ENCODE measurements around the gene C12orf50. TPM values are rescaled to one million over a fixed set of nuclear protein-coding genes. Genes with fewer than 3 reads are reported as not detected.

Gene C12orf50
- total RNA-seq, 2 donors from 2014 or later: 0.29 TPM; not detected in 1

DNA sequence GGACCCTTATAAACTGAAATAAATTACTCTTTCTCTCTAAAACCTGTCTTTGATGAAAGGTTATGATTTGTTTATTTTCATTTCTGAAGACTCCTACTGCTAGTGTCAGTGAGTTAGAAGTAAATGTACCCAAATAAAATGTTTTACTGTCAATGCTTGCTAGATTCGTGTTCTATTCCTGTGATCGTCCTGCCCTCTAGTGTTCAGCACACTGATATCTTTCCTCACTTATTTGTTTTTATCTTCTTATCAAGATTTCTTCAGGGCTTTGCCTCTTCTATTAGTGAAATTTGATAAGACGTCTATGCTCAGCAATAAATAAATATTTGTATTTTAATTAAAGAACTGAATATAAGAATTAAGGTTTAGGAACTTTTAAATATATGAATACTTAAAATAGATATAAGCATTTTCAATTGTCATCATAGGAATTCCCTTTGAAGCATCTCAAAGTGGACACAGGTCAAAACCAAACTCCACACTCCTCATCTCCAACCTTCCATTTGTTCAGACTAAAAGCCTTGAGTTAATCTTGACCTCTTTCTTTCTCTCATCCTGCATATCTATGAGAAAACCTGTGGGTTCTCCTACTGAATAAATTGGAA is 75.8 kb downstream of the C12orf50 start:
- H3K4me3 Mint-ChIP-seq: no peak overlapping the region

DNA sequence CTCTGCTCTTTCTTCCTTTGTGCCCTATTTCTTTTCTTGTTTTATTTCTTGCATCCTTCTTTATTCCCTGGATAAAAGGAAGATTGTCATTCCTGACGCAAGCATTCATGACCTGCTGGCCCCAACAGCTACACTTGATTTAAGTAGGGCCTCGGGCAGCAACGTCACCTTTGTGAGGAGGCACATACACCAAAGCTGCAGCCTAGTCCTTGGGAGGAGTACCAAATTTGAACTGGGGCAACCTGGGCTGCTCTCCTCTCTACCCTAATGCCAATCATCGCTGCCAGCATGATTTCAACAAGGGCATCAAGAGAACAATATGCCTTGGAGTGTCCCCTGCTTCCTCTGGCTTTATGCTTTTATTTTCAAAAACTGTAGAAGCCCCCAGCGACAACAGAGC is 76.4 kb downstream of the C12orf50 start:
- no peaks in the 10 kb centered on the region for H3K9me3 Mint-ChIP-seq

More for the DNA sequence above, 75.8 kb downstream of the C12orf50 start:
- Mint-ChIP-seq H3K36me3 (ENCODE audit: low read depth) (no peaks in the 10 kb centered on the region), H3K4me1 (no peaks in the 10 kb centered on the region), H3K27ac (no peak overlapping the region), H3K27me3 (no peaks in the 10 kb centered on the region), H3K9me3 (no peaks in the 10 kb centered on the region)
- no peak for ATAC-seq (replicated peaks)

DNA sequence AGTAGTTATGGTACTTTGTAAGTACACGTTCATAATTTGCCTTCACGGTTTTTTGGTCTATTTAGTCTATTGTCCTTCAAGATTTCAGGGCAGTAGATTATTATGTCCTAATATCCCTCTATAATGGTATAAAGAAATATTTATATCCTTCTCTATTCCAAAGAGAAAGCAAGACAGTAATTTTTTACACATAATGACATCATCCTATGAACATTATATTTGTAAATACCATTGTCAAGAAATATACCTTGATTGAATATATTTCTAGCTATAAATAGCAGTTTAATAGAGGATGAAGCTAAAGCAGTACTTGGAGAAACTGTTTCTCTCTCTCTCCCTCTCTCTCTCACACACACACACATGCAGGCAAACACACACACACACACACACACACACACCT is 77.0 kb downstream of the C12orf50 start:
- no peaks in the 10 kb centered on the region for H3K4me1 Mint-ChIP-seq
- no peaks in the 10 kb centered on the region for H3K27me3 Mint-ChIP-seq
- ATAC-seq (replicated peaks): no peak
- no peak overlapping the region for H3K4me3 Mint-ChIP-seq
- H3K27ac Mint-ChIP-seq: no peak overlapping the region
- H3K9me3 Mint-ChIP-seq: no peaks in the 10 kb centered on the region
- H3K36me3 Mint-ChIP-seq (ENCODE audit: low read depth): no peaks in the 10 kb centered on the region

More for the DNA sequence above, 76.4 kb downstream of the C12orf50 start:
- ATAC-seq (replicated peaks): no peak
- Mint-ChIP-seq H3K4me3 (no peak overlapping the region), H3K36me3 (ENCODE audit: low read depth) (no peaks in the 10 kb centered on the region), H3K4me1 (no peaks in the 10 kb centered on the region), H3K27ac (no peak overlapping the region), H3K27me3 (no peaks in the 10 kb centered on the region)

DNA sequence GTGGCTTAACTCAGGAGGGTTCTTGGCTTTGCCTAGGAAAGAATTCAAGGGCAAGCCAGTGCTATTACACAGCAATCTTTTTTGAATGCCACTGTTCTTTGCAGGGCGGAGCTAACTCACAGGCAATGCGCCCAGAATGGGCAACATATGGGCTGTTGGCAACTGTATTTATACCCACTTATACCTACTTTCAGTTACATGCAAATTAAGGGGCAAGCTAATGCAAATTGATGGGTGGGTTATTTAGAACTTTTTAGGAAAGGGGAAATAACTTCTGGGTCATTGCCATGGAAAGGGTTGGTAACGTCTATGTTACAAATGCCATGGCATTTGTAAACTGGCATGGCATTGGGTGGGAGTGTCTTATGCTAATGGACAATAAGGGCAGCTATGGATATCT is 85.4 kb downstream of the C12orf50 start:
- Mint-ChIP-seq H3K27ac (no peak overlapping the region), H3K27me3 (peaks cover 2% of the 10 kb centered on the region), H3K36me3 (ENCODE audit: low read depth) (no peaks in the 10 kb centered on the region), H3K4me3 (no peak overlapping the region), H3K9me3 (no peaks in the 10 kb centered on the region), H3K4me1 (no peaks in the 10 kb centered on the region)
- ATAC-seq (replicated peaks): no peak

DNA sequence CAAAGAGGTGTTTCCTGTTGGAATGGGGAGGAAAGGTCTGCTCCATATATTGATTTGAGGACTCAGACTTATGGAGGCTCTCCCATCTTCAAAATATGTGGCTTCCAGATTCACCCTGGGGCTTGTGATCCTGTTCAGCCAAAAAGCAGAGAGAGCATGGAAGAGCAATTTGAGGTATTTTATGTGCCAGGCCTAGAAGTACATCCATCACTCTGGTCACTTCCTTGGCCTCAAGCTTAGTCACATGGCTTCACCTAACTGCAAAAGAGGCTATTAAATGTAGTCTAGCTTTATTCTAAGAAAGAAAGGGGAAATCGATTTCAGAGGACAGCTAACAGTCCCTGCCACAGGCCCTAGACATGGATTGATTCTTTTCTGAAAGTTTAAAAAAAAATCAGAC is 86.2 kb downstream of the C12orf50 start:
- Mint-ChIP-seq H3K4me1 (no peaks in the 10 kb centered on the region), H3K9me3 (no peaks in the 10 kb centered on the region), H3K27ac (no peak overlapping the region), H3K27me3 (peaks cover 2% of the 10 kb centered on the region), H3K4me3 (no peak overlapping the region), H3K36me3 (ENCODE audit: low read depth) (no peaks in the 10 kb centered on the region)
- ATAC-seq (replicated peaks): no peak

DNA sequence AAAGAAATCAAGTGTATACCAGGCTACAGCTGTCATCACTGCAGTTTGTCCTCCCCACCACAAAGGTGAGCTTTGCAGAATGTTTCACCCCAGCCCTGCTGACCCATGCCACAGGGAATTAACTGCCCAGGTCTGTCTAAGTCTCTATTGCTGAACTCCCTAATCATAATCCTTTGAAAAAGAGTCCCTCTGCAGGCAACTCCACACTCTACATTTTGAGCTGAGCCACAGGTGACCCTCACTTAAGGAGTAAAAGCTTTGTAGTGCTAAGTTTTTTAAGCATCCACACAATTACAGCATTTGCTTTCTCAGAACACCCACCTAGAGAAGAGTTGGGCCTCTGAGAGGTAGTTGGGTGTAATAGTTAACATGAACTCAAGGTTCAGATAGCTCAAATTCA is 90.0 kb downstream of the C12orf50 start:
- Mint-ChIP-seq H3K27me3 (peaks cover 2% of the 10 kb centered on the region), H3K4me3 (no peak overlapping the region), H3K36me3 (ENCODE audit: low read depth) (no peaks in the 10 kb centered on the region), H3K9me3 (peaks cover 8% of the 10 kb centered on the region), H3K4me1 (no peaks in the 10 kb centered on the region), H3K27ac (no peak overlapping the region)
- no peak for ATAC-seq (replicated peaks)

DNA sequence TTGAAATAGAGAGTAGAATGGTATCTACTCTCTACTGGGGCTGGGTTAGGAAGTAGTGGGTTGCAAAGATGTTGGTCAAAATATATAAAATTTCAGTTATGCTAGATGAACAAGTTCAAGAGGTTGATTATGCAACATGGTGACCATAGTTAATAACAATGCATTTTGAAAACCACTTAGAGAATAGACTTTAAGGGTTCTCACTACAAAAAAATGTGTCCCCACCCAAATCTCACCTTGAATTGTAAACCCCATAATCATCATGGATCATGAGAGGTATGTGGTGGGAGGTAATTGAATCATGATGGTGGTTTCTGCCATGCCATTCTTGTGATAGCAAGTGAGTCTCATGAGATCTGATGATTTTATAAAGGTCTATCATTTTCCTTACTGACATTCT is 94.0 kb downstream of the C12orf50 start:
- Mint-ChIP-seq H3K4me1 (no peaks in the 10 kb centered on the region), H3K4me3 (no peak overlapping the region), H3K27ac (no peak overlapping the region), H3K9me3 (peaks cover 8% of the 10 kb centered on the region), H3K27me3 (peaks cover 6% of the 10 kb centered on the region), H3K36me3 (ENCODE audit: low read depth) (no peaks in the 10 kb centered on the region)
- ATAC-seq (replicated peaks): no peak

DNA sequence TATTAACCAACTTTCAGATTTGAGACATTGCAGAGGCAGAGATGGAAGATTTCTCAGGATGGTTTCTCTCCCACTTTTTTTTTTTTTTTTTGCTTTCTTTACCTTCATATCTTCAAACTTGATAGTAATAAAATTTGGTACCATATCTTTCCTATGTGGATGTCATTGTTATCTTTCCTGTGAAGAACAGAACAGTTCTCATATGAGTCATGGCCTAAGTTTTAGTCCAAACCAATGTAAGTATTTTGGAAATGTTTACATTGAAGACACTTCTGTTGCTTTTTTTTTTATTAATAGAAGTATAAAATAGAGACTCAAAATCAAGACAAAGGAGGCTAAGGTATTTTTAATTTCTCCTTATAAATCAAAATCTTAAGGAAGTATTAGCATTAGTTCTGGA is 95.2 kb downstream of the C12orf50 start:
- Mint-ChIP-seq H3K4me3 (no peak overlapping the region), H3K4me1 (no peaks in the 10 kb centered on the region), H3K27me3 (peaks cover 6% of the 10 kb centered on the region), H3K9me3 (peaks cover 8% of the 10 kb centered on the region), H3K36me3 (ENCODE audit: low read depth) (no peaks in the 10 kb centered on the region), H3K27ac (no peak overlapping the region)
- no peak for ATAC-seq (replicated peaks)

DNA sequence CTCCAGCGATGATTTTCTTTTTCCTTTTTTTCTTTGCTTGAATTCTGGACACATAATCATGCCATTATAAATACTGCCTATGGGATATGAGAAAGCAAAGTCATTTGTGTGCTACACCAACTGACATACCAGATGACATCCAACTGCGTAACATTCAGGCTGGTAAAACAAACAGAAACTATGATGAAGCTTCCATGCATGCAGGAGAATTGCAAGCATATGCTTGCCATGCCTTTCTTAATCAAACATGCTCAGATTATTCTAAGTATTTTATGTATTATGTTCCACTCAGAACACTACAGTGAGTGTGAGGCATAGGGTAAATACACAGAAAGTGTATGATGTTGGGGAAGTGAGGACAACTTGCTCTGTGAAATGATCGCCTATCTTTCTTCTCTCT is 97.4 kb downstream of the C12orf50 start:
- Mint-ChIP-seq H3K9me3 (peaks cover 8% of the 10 kb centered on the region), H3K36me3 (ENCODE audit: low read depth) (no peaks in the 10 kb centered on the region), H3K27ac (no peak overlapping the region), H3K27me3 (peaks cover 6% of the 10 kb centered on the region), H3K4me3 (no peak overlapping the region), H3K4me1 (no peaks in the 10 kb centered on the region)
- ATAC-seq (replicated peaks): no peak

DNA sequence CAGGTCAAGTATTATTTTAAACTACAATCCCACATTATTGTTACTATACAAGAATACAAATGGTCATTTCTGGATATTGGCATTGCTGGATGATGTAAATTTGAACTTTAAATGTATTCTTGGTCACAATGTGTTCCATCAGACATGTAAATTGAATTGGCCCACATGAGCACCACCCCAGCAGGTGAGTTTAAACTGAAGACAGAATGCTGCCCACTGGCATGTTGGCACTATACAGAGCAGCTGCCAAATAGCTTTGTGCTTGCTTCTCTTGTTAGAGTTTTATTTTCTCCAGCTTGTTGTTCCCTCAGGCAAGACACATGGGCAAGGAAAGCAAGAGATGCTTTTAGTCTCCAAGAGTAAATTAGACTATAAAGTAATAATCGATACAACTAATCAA is 98.6 kb downstream of the C12orf50 start:
- Mint-ChIP-seq H3K36me3 (ENCODE audit: low read depth) (no peaks in the 10 kb centered on the region), H3K4me3 (no peak overlapping the region), H3K9me3 (peaks cover 1% of the 10 kb centered on the region), H3K27me3 (peaks cover 6% of the 10 kb centered on the region), H3K27ac (no peak overlapping the region), H3K4me1 (no peaks in the 10 kb centered on the region)
- ATAC-seq (replicated peaks): no peak

Other genes with a start within 250 kb of the C12orf50 start
- 10 to 100 TPM; 10.7 to 11.7 TPM for gene CEP290, start 112.7 kb upstream of the C12orf50 start, total RNA-seq
- 1 to 10 TPM; 6.9 TPM for gene TMTC3, start 112.9 kb upstream of the C12orf50 start, total RNA-seq